ENCODE results near the gene ECE1. TPM values are rescaled to one million over a fixed set of nuclear protein-coding genes. Genes with fewer than 3 reads are reported as not detected.

ECE1 gene
- total and polyA plus RNA-seq, 9 of the 15 experiments (the other 6 are each of a cell fraction or from before 2014, with no cell fraction given), result 0.56 to 34.8 (median 11.0) TPM

- TF ChIP-seq CTCF (IDR thresholded peaks at IDR 0.05 in 2 of 3, conservative IDR thresholded peaks at IDR 0.05 in 1 of 3; ENCODE audit: insufficient read depth in 2 of 3, low read depth in 1 of 3, low read length in 3 of 3) (peak; percentile 92 to 98 (median 96)), STAG1 (CRISPR knock-in tag; IDR thresholded peaks at IDR 0.05; ENCODE audit: borderline replicate concordance) (peak; percentile 91; the same call in 1 of the 2 replicates), RB1 (IDR thresholded peaks at IDR 0.05; ENCODE audit: low read depth) (peak; percentile 60), MTA1 (IDR thresholded peaks at IDR 0.05; ENCODE audit: borderline replicate concordance) (no peak), ZNF184 (CRISPR knock-in tag; IDR thresholded peaks at IDR 0.05) (no peak), THRB (CRISPR knock-in tag; conservative IDR thresholded peaks at IDR 0.05) (no peak), ATF1 (CRISPR knock-in tag; IDR thresholded peaks at IDR 0.05) (no peak), ATF1 (tag; IDR thresholded peaks at IDR 0.05) (0 out of 2 replicates have a peak, but pooled peaks have one; percentile 22), GABPB2 (CRISPR knock-in tag; conservative IDR thresholded peaks at IDR 0.05) (no peak), PRMT5 (CRISPR knock-in tag; IDR thresholded peaks at IDR 0.05) (no peak), SMARCA5 (IDR thresholded peaks at IDR 0.05) (peak; percentile 60; the same call in 1 of the 2 replicates), TRIM28 (IDR thresholded peaks at IDR 0.05) (no peak), CEBPZ (IDR thresholded peaks at IDR 0.05; ENCODE audit: borderline replicate concordance, low read depth, low read length) (no peak), KDM1A (IDR thresholded peaks at IDR 0.05) (no peak), YY1 (IDR thresholded peaks at IDR 0.05; ENCODE audit: borderline replicate concordance in 1 of 3, control insufficient read depth in 1 of 3, extremely low read depth in 1 of 3, insufficient read depth in 3 of 3, insufficient read length in 1 of 3, insufficient replicate concordance in 2 of 3, low read depth in 1 of 3, low read length in 2 of 3) (peak in 1 of 3 experiments; percentile 47), RFX5 (IDR thresholded peaks at IDR 0.05; ENCODE audit: low read depth, low read length) (no peak), SAFB (IDR thresholded peaks at IDR 0.05; ENCODE audit: borderline replicate concordance, low read depth, low read length) (no peak)
- TF ChIP-seq, protein P1, sequence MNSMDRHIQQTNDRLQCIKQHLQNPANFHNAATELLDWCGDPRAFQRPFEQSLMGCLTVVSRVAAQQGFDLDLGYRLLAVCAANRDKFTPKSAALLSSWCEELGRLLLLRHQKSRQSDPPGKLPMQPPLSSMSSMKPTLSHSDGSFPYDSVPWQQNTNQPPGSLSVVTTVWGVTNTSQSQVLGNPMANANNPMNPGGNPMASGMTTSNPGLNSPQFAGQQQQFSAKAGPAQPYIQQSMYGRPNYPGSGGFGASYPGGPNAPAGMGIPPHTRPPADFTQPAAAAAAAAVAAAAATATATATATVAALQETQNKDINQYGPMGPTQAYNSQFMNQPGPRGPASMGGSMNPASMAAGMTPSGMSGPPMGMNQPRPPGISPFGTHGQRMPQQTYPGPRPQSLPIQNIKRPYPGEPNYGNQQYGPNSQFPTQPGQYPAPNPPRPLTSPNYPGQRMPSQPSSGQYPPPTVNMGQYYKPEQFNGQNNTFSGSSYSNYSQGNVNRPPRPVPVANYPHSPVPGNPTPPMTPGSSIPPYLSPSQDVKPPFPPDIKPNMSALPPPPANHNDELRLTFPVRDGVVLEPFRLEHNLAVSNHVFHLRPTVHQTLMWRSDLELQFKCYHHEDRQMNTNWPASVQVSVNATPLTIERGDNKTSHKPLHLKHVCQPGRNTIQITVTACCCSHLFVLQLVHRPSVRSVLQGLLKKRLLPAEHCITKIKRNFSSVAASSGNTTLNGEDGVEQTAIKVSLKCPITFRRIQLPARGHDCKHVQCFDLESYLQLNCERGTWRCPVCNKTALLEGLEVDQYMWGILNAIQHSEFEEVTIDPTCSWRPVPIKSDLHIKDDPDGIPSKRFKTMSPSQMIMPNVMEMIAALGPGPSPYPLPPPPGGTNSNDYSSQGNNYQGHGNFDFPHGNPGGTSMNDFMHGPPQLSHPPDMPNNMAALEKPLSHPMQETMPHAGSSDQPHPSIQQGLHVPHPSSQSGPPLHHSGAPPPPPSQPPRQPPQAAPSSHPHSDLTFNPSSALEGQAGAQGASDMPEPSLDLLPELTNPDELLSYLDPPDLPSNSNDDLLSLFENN (IDR thresholded peaks at IDR 0.05; ENCODE audit: low read depth in 2 of 2, low read length in 2 of 2), result peak; percentile 14 to 21; a peak in 1 of 4 replicates
Measured at GRCh38 chr1:21255284-21255942, 34.9 kb downstream of the ECE1 start (continued).
